Measurements from ENCODE around the gene GARIN5B. TPM values are rescaled to one million over a fixed set of nuclear protein-coding genes. Genes with fewer than 3 reads are reported as not detected.

Gene GARIN5B
- total and polyA plus RNA-seq, 4 donors, result 0.09 TPM; not detected in 3

GRCh38 chr19:55400281-55401087 is 37.4 kb upstream of the GARIN5B start:
- TF ChIP-seq CTCF (IDR thresholded peaks at IDR 0.05; ENCODE audit: control extremely low read depth, extremely low read depth), result no peak
- DNase-seq, result no peak
- Histone ChIP-seq H3K9me3 (ENCODE audit: control insufficient read depth in 4 of 4, insufficient read depth in 3 of 4, low read length in 3 of 4) (peaks cover 0 to 2% (median 0%) of the 10 kb centered on the region in 4 donors), H3K4me3 (no peak overlapping the region), H3K4me1 (ENCODE audit: control insufficient read depth in 5 of 5, insufficient read depth in 5 of 5, low read length in 5 of 5) (peaks cover 0 to 3% (median 0%) of the 10 kb centered on the region in 5 donors), H3K27me3 (ENCODE audit: control insufficient read depth in 3 of 3, insufficient read depth in 3 of 3, low read length in 2 of 3) (no peaks in the 10 kb centered on the region), H3K9ac (ENCODE audit: insufficient read depth in 1 of 2, low read length in 2 of 2) (no peak overlapping the region), H3K36me3 (ENCODE audit: control insufficient read depth in 4 of 4, insufficient read depth in 4 of 4, low read length in 4 of 4) (peaks cover 4 to 32% (median 19%) of the 10 kb centered on the region in 4 donors), H3K27ac (ENCODE audit: low read depth in 1 of 2, low read length in 1 of 2) (no peak overlapping the region)
- 89 to 91% methylated on average over 14 of the region's 14 CpGs for WGBS, 2 donors
- no peak for ATAC-seq (ENCODE audit: insufficient read depth, low FRiP score)

- no peak for TF ChIP-seq CTCF (IDR thresholded peaks at IDR 0.05; ENCODE audit: control extremely low read depth, extremely low read depth)
- Histone ChIP-seq H3K9me3 (ENCODE audit: control insufficient read depth in 4 of 4, insufficient read depth in 3 of 4, low read length in 3 of 4) (peaks cover 0 to 2% (median 0%) of the 10 kb centered on the region in 4 donors), H3K4me3 (no peak overlapping the region), H3K4me1 (ENCODE audit: control insufficient read depth in 5 of 5, insufficient read depth in 5 of 5, low read length in 5 of 5) (peaks cover 0 to 2% (median 0%) of the 10 kb centered on the region in 5 donors), H3K27ac (ENCODE audit: low read depth in 1 of 2, low read length in 1 of 2) (no peak overlapping the region), H3K27me3 (ENCODE audit: control insufficient read depth in 3 of 3, insufficient read depth in 3 of 3, low read length in 2 of 3) (no peaks in the 10 kb centered on the region), H3K9ac (ENCODE audit: insufficient read depth in 1 of 2, low read length in 2 of 2) (no peak overlapping the region), H3K36me3 (ENCODE audit: control insufficient read depth in 4 of 4, insufficient read depth in 4 of 4, low read length in 4 of 4) (peaks cover 4 to 22% (median 15%) of the 10 kb centered on the region in 4 donors)
- 36 to 61% methylated on average over 12 of the region's 12 CpGs for WGBS, 2 donors
- DNase-seq (no peak), ATAC-seq (ENCODE audit: insufficient read depth, low FRiP score) (no peak)
Observed at GRCh38 chr19:55398200-55398925, 35.3 kb upstream of the GARIN5B start.

GRCh38 chr19:55392820-55393761 is 30.0 kb upstream of the GARIN5B start:
- peaks cover 1 to 32% (median 14%) of the 10 kb centered on the region in 4 donors for H3K36me3 ChIP-seq (ENCODE audit: control insufficient read depth in 4 of 4, insufficient read depth in 4 of 4, low read length in 4 of 4)
- peaks cover 0 to 9% (median under 1%) of the 10 kb centered on the region in 5 donors for H3K4me1 ChIP-seq (ENCODE audit: control insufficient read depth in 5 of 5, insufficient read depth in 5 of 5, low read length in 5 of 5)
- TF ChIP-seq CTCF (IDR thresholded peaks at IDR 0.05; ENCODE audit: control extremely low read depth, extremely low read depth), result no peak
- no peak overlapping the region for H3K27ac ChIP-seq (ENCODE audit: low read depth in 1 of 2, low read length in 1 of 2)
- DNase-seq (no peak), ATAC-seq (ENCODE audit: insufficient read depth, low FRiP score) (no peak)
- H3K27me3 ChIP-seq (ENCODE audit: control insufficient read depth in 3 of 3, insufficient read depth in 3 of 3, low read length in 2 of 3), result no peaks in the 10 kb centered on the region
- 78 to 83% methylated on average over 18 of the region's 18 CpGs for WGBS, 2 donors
- no peak overlapping the region for H3K9ac ChIP-seq (ENCODE audit: insufficient read depth in 1 of 2, low read length in 2 of 2)
- H3K9me3 ChIP-seq (ENCODE audit: control insufficient read depth in 4 of 4, insufficient read depth in 3 of 4, low read length in 3 of 4), result peaks cover 0 to 1% (median 0%) of the 10 kb centered on the region in 4 donors
- H3K4me3 ChIP-seq, result no peak overlapping the region

All from lung (tissue), 12 donors.